Measurements from ENCODE around the gene NRK. TPM values are rescaled to one million over a fixed set of nuclear protein-coding genes. Genes with fewer than 3 reads are reported as not detected.

Gene NRK
- total RNA-seq, 4 donors from 2014 or later = 0.96 to 10.7 (median 1.5) TPM

DNA sequence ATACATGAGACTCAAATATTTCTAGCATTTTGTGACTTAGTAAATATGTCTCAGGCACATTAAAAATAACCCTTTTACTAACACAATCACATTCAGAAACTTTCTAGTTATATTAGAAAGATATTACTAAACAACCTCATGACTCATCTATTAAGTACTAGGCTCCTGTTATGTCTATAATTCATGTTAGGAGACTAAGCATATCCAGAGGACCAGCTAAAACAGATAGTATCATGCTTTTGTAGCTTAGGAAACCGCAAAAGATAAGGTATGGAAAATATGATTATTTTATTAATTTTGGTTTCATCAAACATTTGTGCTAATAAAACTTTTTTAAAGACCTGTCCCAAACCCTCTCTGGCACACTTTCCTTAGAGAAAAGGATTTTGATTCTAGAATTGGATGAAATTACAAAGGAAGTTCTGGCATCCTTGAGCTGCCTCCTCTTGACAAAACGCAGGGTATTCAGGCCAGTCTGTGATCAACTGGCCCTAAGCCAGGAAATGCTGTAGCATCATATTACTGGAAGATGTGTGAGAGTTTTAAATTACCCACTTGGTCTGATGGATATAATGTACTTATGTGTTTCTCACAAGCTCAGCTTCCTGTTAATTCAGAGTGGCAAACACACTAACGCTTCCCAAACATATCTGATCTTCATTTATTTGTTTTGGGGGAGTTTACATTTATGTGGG, 60.4 kb downstream of the NRK start:
- peak; percentile 70 for ATAC-seq (ENCODE audit: low FRiP score)
- DNase-seq (ENCODE audit: low spot score) = no peak

GRCh38 chrX:105894721-105895120, 72.4 kb downstream of the NRK start:
- TF ChIP-seq, protein P1, sequence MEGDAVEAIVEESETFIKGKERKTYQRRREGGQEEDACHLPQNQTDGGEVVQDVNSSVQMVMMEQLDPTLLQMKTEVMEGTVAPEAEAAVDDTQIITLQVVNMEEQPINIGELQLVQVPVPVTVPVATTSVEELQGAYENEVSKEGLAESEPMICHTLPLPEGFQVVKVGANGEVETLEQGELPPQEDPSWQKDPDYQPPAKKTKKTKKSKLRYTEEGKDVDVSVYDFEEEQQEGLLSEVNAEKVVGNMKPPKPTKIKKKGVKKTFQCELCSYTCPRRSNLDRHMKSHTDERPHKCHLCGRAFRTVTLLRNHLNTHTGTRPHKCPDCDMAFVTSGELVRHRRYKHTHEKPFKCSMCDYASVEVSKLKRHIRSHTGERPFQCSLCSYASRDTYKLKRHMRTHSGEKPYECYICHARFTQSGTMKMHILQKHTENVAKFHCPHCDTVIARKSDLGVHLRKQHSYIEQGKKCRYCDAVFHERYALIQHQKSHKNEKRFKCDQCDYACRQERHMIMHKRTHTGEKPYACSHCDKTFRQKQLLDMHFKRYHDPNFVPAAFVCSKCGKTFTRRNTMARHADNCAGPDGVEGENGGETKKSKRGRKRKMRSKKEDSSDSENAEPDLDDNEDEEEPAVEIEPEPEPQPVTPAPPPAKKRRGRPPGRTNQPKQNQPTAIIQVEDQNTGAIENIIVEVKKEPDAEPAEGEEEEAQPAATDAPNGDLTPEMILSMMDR (IDR thresholded peaks at IDR 0.05) = no peak
- DNase-seq (ENCODE audit: low spot score) (no peak), ATAC-seq (ENCODE audit: low FRiP score) (no peak)

More for the DNA sequence above, 60.4 kb downstream of the NRK start:
- TF ChIP-seq, protein P1 (IDR thresholded peaks at IDR 0.05) = no peak

DNA sequence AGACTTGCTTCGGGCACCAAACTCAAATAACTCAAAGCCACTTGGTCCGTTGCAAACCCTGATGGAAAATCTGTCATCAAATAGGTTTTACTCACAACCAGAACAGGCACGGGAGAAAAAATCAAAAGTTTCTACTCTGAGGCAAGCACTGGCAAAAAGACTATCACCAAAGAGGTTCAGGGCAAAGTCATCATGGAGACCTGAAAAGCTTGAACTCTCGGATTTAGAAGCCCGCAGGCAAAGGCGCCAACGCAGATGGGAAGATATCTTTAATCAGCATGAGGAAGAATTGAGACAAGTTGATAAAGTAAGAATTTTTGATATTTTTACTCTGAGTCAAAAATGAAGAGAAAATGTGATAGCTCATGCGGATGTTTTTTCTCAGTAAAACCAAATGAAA, 87.2 kb downstream of the NRK start:
- TF ChIP-seq, protein P1 (IDR thresholded peaks at IDR 0.05) = no peak
- ATAC-seq (ENCODE audit: low FRiP score) (no peak), DNase-seq (ENCODE audit: low spot score) (no peak)

DNA sequence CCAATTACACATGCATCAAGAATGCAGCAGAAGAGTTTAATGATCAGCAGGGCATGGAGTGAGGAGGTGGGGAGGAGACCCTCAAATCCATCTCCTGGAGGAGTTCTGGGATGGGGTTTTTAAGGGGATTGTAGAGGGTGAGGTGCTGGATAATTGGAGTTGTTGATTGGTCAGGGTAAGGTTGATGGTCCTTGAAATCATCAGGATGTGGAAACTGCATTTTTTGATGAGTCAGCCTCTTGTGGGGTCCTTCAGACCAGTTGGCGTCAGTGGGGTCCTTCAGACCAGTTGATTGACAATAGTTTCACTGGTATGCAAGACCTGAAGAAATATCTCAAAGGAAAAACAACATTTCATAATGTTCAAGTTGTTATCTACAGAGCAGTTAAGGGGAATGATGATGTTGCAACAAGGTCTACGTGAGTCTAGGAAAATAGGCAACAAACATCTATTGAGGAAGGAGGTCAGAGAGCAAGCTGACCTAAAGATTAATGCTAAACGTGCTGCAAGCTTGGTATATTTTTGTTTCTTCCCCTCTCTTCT, 88.3 kb downstream of the NRK start:
- DNase-seq (ENCODE audit: low spot score) = no peak
- TF ChIP-seq, protein P1 (IDR thresholded peaks at IDR 0.05) = no peak
- ATAC-seq (ENCODE audit: low FRiP score) = no peak

DNA sequence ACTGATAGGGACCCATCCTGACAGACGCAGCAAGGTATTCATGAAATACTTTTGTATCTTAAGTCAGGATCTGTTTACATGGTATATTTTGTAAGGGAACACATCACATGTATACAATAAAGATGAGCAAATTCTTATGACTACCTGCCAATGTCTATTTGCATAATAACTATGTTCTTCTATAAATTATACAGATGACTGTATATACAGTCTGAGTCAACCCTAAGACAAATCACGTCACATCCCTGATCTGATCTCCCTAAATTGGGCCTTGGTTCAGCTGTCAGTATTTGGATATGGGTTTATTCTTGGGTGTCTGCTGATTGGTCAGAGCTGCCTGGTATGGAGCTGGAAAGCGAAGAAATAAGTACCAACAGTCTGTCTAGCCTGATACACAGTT, 122.9 kb downstream of the NRK start:
- TF ChIP-seq, protein P1 (IDR thresholded peaks at IDR 0.05) = no peak
- ATAC-seq (ENCODE audit: low FRiP score) (no peak), DNase-seq (ENCODE audit: low spot score) (no peak)

DNA sequence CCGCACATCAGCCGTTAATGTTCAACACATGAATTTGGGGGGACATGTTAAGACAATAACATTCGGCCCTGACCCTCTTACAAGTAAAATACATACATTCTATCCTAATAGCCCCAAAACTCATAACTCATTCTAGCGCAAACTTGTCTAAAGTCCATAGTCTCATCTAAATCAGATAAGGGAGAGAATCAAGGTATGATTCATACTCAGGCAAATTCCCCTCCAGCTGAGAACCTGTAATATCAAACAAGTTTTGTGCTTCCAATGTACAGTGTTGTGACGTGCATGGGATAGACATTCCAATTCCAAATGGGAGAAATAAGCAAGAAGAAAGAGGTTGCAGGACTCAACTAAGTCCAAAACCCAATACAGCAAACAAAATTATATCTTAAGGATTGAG, 147.1 kb downstream of the NRK start:
- TF ChIP-seq, protein P1 (IDR thresholded peaks at IDR 0.05) = no peak
- DNase-seq (ENCODE audit: low spot score) (no peak), ATAC-seq (ENCODE audit: low FRiP score) (no peak)
